ENCODE data around the gene MRC1. TPM values are rescaled to one million over a fixed set of nuclear protein-coding genes. Genes with fewer than 3 reads are reported as not detected.
A peak's percentile ranks its signal among the peaks of the same experiment; 100 is the strongest.

MRC1 gene
- total RNA-seq, 4 donors from 2014 or later, result 8.1 to 22.0 (median 11.1) TPM

DNA sequence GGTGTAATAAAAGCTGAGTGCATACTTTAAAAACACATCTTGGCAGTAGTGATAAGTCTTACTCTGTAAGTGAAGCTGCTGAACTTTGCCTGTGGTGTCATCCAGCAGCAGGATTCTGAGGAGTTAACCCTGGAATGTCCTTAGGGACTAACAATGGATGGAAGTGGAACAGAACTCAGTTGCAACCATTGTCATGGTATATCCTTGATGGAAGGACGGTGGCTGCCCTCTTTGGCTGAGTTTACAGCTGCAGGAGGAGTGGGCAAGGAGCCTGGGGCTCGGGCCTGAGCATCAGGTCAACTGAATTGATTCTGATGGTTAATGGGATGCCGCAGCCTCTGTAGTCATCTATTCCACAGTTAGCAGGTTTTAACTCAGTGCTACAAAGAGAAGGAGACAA is 56.2 kb downstream of the MRC1 start:
- H3K4me3 ChIP-seq, result no peak overlapping the region
- no peaks in the 10 kb centered on the region for H3K27me3 ChIP-seq
- no peak overlapping the region for H3K27ac ChIP-seq
- H3K36me3 ChIP-seq, result no peaks in the 10 kb centered on the region
- TF ChIP-seq POLR2A (IDR thresholded peaks at IDR 0.05), result no peak
- TF ChIP-seq, protein P1, sequence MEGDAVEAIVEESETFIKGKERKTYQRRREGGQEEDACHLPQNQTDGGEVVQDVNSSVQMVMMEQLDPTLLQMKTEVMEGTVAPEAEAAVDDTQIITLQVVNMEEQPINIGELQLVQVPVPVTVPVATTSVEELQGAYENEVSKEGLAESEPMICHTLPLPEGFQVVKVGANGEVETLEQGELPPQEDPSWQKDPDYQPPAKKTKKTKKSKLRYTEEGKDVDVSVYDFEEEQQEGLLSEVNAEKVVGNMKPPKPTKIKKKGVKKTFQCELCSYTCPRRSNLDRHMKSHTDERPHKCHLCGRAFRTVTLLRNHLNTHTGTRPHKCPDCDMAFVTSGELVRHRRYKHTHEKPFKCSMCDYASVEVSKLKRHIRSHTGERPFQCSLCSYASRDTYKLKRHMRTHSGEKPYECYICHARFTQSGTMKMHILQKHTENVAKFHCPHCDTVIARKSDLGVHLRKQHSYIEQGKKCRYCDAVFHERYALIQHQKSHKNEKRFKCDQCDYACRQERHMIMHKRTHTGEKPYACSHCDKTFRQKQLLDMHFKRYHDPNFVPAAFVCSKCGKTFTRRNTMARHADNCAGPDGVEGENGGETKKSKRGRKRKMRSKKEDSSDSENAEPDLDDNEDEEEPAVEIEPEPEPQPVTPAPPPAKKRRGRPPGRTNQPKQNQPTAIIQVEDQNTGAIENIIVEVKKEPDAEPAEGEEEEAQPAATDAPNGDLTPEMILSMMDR (IDR thresholded peaks at IDR 0.05), result no peak
- no peak for DNase-seq
- no peaks in the 10 kb centered on the region for H3K9me3 ChIP-seq
- no peaks in the 10 kb centered on the region for H3K4me1 ChIP-seq

GRCh38 chr10:17866346-17866745 is 57.2 kb downstream of the MRC1 start:
- Histone ChIP-seq H3K4me3 (no peak overlapping the region), H3K27ac (no peak overlapping the region), H3K4me1 (no peaks in the 10 kb centered on the region), H3K36me3 (no peaks in the 10 kb centered on the region), H3K9me3 (no peaks in the 10 kb centered on the region), H3K27me3 (no peaks in the 10 kb centered on the region)
- no peak for DNase-seq
- TF ChIP-seq POLR2A (IDR thresholded peaks at IDR 0.05), result no peak
- TF ChIP-seq, protein P1 (IDR thresholded peaks at IDR 0.05), result no peak

DNA sequence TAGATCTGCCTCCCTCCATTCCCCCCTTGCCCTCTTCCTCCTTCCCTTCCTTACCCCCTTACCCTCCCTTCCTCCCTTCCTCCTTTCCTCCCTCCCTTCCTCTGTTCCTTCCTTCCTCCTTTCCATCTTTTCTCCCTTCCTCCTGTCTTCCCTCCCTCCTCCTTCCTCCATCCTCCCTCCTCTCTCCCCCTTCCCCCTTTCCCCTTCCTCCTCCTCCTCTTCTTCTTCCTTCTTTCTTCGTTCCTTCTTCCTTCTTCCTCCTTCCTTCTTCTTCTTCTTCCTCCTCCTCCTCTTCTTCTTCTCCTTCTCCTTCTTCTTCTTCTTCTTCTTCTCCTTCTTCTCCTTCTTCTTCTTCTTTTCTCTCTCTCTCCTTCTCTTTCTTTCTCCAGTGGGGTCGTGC is 57.9 kb downstream of the MRC1 start:
- H3K9me3 ChIP-seq, result no peaks in the 10 kb centered on the region
- H3K4me3 ChIP-seq, result no peak overlapping the region
- H3K27me3 ChIP-seq, result no peaks in the 10 kb centered on the region
- no peaks in the 10 kb centered on the region for H3K36me3 ChIP-seq
- no peak overlapping the region for H3K27ac ChIP-seq
- no peaks in the 10 kb centered on the region for H3K4me1 ChIP-seq
- TF ChIP-seq, protein P1 (IDR thresholded peaks at IDR 0.05), result no peak
- TF ChIP-seq POLR2A (IDR thresholded peaks at IDR 0.05), result no peak
- DNase-seq, result no peak

DNA sequence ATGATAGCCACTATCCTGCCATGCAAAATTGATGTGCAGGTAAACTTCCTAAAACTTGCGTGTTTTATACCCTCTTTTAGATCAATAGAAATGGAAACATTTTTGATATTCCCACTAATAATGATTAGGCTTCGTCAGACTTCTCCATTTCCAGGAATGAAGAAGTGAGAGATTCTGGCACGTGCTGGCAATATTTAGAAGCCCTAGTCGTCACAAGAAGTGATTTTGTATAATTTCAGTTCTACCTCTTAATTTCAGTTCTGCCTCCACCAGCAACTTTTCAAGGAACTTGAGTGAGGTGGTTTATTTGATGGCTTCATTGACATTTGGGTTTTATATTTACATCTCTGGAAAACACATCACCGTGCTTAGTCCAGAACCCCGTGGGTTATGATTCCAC is 61.9 kb downstream of the MRC1 start:
- H3K36me3 ChIP-seq, result no peaks in the 10 kb centered on the region
- H3K4me3 ChIP-seq, result no peak overlapping the region
- TF ChIP-seq, protein P1 (IDR thresholded peaks at IDR 0.05), result no peak
- TF ChIP-seq POLR2A (IDR thresholded peaks at IDR 0.05), result no peak
- H3K27ac ChIP-seq, result no peak overlapping the region
- DNase-seq, result no peak
- H3K27me3 ChIP-seq, result no peaks in the 10 kb centered on the region
- H3K9me3 ChIP-seq, result no peaks in the 10 kb centered on the region
- no peaks in the 10 kb centered on the region for H3K4me1 ChIP-seq

DNA sequence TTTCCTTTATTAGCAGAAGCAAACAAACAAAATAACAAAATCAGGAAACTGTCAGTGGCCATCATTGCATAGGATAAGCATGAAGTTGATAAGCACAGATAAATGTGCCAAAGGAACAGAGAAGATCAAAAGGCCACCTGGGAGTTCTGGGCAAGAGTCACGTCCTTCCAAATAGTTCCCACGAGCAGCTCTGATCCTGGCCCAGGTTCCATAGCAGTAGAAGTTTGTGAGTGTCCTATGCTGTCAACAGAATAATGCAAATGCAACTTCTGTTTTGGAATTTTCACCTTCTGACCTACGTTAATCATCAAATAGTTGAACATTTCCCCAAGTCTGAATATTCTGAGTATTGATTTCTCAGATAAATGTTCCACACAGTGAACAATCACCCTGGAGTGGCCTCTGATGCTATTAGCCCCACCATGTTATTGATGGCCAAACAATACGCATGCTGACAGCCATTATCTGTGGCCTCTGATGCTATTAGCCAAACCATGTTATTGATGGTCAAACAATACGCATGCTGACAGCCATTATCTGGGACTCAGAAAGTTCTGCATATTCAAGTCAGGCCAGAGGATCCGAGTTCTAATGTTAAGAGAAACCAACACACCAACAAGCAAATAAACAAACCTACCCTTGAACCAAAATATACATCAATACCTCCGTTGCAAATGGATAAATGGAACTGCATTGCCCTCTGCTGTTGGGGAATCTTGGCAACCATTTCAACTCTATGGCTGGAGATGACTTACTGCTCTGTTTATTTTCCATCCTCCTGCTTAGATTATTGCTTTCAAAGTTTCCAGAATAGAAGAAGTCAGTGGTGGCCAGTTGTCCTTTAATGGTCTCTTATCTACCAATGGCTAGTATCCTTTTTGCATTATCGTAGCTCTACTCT is 63.3 kb downstream of the MRC1 start:
- TF ChIP-seq, protein P1 (IDR thresholded peaks at IDR 0.05), result peak in 4 of 6 experiments; percentile 25 to 72 (median 68)
- TF ChIP-seq POLR2A (IDR thresholded peaks at IDR 0.05), result no peak
- no peak for DNase-seq
- Histone ChIP-seq H3K27ac (no peak overlapping the region), H3K9me3 (no peaks in the 10 kb centered on the region), H3K4me3 (no peak overlapping the region), H3K4me1 (no peaks in the 10 kb centered on the region), H3K36me3 (no peaks in the 10 kb centered on the region), H3K27me3 (no peaks in the 10 kb centered on the region)

Data from Peyer's patch (tissue), 4 donors.